Stromal cell of bone marrow (primary cell): Measurements from ENCODE around the gene MTHFD2L.

ENCODE experiments used
- DNase-seq: peaks from one replicate; pipeline ENCODE4 v3.0.0-alpha.2; 2012; ENCODE audit warnings: low read depth

MTHFD2L gene

DNA sequence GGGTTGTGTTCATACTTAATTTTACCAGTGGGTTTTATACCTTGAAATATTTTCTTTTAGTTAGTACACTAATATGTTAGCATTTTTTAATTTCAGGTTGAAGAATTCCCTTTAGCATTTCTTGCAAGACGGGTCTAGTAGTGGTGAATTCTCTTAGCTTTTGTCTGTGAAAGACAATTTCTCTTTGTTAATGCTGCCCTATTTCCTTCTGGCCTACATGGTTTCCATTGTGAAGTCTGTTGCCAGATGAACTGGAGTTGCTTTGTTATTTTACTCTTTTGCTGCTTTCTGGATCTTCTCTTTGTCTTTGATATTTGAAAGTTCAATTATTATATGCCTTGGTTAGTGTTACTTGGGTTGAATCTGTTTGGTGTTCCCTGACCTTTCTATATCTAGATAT, 25.0 kb upstream of the MTHFD2L start:
- no peak for DNase-seq

- peak; percentile 75 for DNase-seq
These were observed 24.0 kb upstream of the MTHFD2L start for GRCh38 chr4:74133786-74134499.

DNA sequence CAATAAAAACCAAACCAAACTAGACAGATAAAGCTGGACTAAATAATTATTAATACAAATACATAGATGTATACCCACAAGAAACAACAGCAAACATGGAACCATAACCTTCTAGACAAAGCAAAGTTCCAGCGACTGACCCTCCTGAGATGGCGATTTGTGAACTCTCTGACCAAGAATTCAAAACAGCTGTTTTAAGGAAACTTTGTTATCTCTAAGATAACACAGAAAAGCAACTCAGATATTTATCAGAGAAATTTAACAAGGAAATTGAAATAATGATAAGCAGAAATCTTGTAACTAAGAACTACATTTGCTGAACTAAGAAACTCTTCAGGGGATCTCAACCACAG, 23.4 kb upstream of the MTHFD2L start:
- no peak for DNase-seq

GRCh38 chr4:74146581-74147129, 11.3 kb upstream of the MTHFD2L start:
- DNase-seq = no peak

DNA sequence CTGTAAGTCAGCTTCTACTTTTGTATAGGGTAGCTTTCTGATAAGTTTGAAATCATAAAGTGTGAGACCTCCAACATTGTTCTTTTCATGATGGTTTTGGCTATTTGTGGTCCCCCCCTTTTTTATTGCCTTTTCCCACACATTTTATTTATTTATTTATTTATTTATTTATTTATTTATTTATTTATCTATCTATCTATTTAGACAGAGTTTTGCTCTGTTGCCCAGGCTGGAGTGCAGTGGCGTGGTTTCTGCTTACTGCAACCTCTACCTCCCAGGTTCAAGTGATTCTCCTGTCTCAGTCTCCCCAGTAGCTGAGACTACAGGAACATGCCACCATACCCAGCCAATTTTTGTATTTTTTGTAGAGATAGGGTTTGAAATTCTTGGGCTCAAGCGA, 9.7 kb upstream of the MTHFD2L start:
- no peak for DNase-seq

GRCh38 chr4:74152836-74153235, 5.1 kb upstream of the MTHFD2L start:
- DNase-seq = no peak

- DNase-seq = no peak
These were observed 1.4 kb upstream of the MTHFD2L start for GRCh38 chr4:74156521-74156920.

GRCh38 chr4:74157154-74157553, 764 bp upstream of the MTHFD2L start:
- DNase-seq = no peak

- DNase-seq = no peak
These were observed 686 bp downstream of the MTHFD2L start for GRCh38 chr4:74158466-74159142.

DNA sequence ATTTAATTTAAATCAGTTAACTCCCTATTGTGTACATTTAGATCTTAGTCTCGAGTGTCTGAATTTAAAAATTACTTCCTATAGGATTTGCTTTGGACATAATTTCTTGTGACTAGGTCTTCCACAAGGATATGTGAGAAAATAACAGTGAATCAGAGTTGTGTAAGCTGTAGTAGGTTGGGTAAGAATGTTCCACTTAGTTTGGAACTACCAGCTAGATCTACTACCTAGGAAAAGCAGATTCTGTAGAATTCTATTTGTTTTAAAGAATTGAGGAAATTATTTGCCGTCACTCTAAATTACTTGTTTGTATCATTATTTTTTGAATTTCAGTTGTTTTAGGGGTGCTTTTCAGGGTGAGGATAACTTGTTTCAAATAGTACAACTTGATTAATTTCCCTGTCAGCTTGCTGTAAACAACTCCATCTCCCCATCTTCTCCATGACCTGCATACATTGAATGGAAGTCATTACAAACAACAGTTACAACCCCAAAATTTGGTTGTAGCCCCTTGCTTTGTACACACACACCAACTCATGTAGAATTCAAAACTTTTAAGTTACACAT, 1.3 kb downstream of the MTHFD2L start:
- DNase-seq = no peak

- no peak for DNase-seq
These were observed 3.9 kb downstream of the MTHFD2L start for GRCh38 chr4:74161666-74162450.

GRCh38 chr4:74166135-74166534, 8.2 kb downstream of the MTHFD2L start:
- no peak for DNase-seq

DNA sequence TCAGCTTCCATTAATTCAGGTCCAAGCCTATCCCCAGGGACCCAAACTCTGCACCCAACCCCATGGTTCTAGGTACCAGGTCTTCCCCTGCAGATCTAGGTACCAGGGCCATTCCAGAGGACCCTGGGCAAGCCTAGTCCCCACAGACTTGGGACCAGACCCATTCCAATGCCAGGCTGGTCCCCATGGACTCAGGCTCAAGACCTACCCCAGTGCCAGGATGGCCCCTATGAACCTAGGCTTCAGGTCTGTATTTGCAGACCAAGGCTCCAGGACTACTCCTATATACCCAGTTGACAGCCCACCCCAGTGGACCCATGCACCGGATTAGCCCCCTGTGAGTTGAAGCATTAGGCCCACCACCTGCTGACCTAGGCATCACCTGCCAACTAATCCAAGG, 8.9 kb downstream of the MTHFD2L start:
- no peak for DNase-seq

DNA sequence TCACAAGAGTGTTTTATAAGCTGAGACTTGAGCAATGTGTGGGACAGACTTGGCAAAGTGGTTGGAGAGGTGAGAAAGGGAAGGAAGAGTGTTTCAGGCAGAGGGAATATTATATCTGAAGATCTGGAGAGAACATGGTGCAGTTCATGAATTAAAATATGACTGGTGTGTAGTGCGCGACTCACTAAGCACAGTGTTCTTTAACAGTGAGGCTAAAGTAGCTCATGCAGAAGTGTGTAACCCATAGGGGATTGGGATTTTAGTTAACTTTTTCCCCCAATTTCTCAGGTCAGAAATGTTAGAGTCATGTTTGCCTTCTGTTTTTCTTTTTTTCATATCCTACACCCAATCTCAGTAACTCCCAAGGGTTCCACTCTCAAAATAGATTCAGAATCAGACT, 9.7 kb downstream of the MTHFD2L start:
- DNase-seq = no peak

DNA sequence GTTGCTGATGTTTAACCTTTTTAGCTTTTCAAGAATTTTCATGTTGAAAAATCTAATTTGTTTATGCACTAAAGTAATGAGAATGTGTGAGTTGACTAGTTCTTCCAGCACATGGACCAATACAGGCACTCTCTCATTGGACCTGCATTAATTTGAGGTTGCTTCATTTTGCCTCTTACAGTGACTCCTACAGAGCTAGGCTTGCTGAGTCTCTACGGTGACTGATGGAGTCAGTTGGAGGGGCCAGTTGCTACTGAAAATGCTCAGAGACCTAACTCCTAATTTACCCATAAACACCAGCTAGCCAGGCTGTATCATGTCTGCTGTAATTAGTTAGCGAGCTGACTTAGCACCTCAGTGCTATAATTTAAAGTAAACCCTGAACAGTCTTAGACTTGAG, 10.9 kb downstream of the MTHFD2L start:
- DNase-seq = no peak

DNA sequence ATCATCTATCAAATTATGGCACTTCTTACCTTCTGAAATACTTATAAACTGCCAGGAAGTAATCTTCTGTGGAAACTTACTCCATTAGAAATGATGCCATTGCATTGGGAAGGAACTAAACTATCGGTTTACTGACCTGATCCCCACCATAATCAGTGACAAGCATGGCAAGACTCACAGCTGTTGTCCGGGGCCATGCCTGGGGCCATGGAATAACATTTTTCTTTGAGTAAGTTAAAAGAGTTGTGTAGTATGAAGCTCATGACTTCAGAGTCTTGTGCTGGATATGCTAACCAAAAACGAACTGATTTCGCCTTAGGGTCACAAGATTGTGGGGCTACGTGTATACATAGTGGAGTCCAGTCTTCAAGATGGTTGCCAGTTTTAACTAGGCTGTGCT, 15.4 kb downstream of the MTHFD2L start:
- no peak for DNase-seq

GRCh38 chr4:74174421-74174820, 16.5 kb downstream of the MTHFD2L start:
- no peak for DNase-seq

- no peak for DNase-seq
These were observed 17.0 kb downstream of the MTHFD2L start for GRCh38 chr4:74174941-74175340.

DNA sequence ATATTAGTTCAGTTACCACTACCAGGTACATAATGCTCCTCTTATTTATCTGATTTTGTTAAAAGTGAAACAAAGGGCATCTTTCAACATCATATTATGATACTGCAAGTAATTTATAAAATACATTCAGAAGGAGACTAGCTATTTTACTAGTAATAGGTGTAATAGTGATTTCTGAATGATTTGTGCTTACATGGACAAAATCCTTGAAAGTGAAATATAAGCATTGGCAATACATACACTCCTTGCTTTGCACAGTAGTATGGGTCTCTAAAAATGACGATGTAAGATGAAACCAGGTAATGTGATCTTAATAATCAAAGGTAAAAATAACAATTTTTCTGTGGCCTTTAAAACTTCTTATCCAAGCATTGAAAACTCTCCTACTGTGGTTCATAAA, 17.5 kb downstream of the MTHFD2L start:
- DNase-seq = no peak

DNA sequence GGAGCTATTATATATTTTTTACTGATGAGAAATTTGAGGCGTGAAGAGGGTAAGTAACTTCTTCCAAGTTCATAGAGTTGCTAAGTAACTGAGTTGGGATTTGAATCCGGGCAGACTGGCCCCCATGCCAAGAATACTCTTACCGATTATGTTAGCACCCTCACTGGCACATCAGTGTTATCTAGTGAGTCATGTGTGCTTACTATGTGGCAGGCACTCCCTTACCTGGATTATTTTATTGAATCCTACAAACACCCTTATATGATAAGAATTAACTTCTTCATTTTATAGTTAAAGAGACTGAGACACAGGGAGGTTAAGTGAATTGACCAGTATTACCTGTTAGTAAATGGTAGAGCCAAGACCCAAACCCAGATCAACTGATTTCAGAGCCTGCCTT, 20.9 kb downstream of the MTHFD2L start:
- no peak for DNase-seq

DNA sequence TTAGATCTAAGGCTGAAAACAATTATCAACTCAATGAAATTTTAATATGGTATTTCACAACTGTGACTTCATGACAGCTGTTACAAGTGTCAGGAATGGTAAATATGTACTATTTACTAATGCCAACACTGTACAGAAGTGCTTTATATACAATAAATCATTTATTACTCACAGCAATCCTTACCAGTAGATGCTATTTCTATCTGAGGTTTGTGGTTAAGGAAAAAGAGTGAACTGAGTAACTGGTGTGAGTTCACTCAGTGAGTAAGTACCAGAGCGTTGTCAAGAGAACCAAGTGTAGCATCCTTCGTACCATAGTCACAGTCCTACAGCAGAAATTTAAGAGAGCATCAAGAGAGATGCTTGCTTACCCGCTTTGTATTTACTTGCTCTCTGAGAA, 23.3 kb downstream of the MTHFD2L start:
- DNase-seq = no peak

DNA sequence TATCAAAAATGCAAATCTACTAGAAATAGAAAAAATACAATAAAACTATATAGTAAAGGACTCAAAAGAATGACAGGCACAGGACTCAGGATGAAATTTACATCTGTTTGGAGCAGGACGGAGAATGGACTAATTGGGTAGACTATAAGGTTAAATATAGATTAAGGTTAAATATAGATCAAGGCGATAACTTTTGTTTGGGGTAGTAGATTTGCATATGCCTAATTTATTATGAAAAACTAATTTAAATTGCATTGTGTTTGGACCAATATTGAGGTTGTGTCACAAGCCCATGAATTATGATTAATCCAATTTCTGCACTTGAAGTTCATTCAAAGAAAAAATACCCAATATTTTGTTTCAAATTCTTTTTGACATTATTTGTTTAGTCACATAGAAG, 31.0 kb downstream of the MTHFD2L start:
- no peak for DNase-seq
